ENCODE results near the gene TUBA4B. TPM values are rescaled to one million over a fixed set of nuclear protein-coding genes. Genes with fewer than 3 reads are reported as not detected.

The TUBA4B gene
- total RNA-seq, 1 donor from 2014 or later: not detected

- DNase-seq: no peak
- H3K4me3 Mint-ChIP-seq (ENCODE audit: unreplicated experiment): no peak overlapping the region
- no peak for TF ChIP-seq CTCF (IDR thresholded peaks at IDR 0.05; ENCODE audit: partially characterized antibody, unreplicated experiment)
- peaks cover 7% of the 10 kb centered on the region for H3K27me3 Mint-ChIP-seq (ENCODE audit: unreplicated experiment)
- no peak overlapping the region for H3K27ac Mint-ChIP-seq (ENCODE audit: unreplicated experiment)
- H3K4me1 Mint-ChIP-seq (ENCODE audit: low read depth, unreplicated experiment): peaks cover 11% of the 10 kb centered on the region
- no peaks in the 10 kb centered on the region for H3K36me3 Mint-ChIP-seq (ENCODE audit: unreplicated experiment)
- H3K9me3 Mint-ChIP-seq (ENCODE audit: unreplicated experiment): peaks cover 15% of the 10 kb centered on the region
Observed at GRCh38 chr2:219214786-219215185, 38.3 kb upstream of the TUBA4B start.

GRCh38 chr2:219215871-219216534 is 37.0 kb upstream of the TUBA4B start:
- no peak for DNase-seq
- no peaks in the 10 kb centered on the region for H3K36me3 Mint-ChIP-seq (ENCODE audit: unreplicated experiment)
- peaks cover 15% of the 10 kb centered on the region for H3K9me3 Mint-ChIP-seq (ENCODE audit: unreplicated experiment)
- no peak overlapping the region for H3K27ac Mint-ChIP-seq (ENCODE audit: unreplicated experiment)
- H3K27me3 Mint-ChIP-seq (ENCODE audit: unreplicated experiment): peaks cover 7% of the 10 kb centered on the region
- no peak overlapping the region for H3K4me3 Mint-ChIP-seq (ENCODE audit: unreplicated experiment)
- TF ChIP-seq CTCF (IDR thresholded peaks at IDR 0.05; ENCODE audit: partially characterized antibody, unreplicated experiment): no peak
- peaks cover 11% of the 10 kb centered on the region for H3K4me1 Mint-ChIP-seq (ENCODE audit: low read depth, unreplicated experiment)

- peak overlapping the region; percentile 82 for H3K27ac Mint-ChIP-seq (ENCODE audit: unreplicated experiment)
- peaks cover 11% of the 10 kb centered on the region for H3K4me1 Mint-ChIP-seq (ENCODE audit: low read depth, unreplicated experiment)
- H3K36me3 Mint-ChIP-seq (ENCODE audit: unreplicated experiment): peaks cover 3% of the 10 kb centered on the region
- H3K9me3 Mint-ChIP-seq (ENCODE audit: unreplicated experiment): peaks cover 15% of the 10 kb centered on the region
- peak overlapping the region; percentile 75 for H3K4me3 Mint-ChIP-seq (ENCODE audit: unreplicated experiment)
- no peak for DNase-seq
- peaks cover 10% of the 10 kb centered on the region for H3K27me3 Mint-ChIP-seq (ENCODE audit: unreplicated experiment)
- no peak for TF ChIP-seq CTCF (IDR thresholded peaks at IDR 0.05; ENCODE audit: partially characterized antibody, unreplicated experiment)
Observed at GRCh38 chr2:219216535-219216915, 36.5 kb upstream of the TUBA4B start.

- Mint-ChIP-seq H3K27ac (ENCODE audit: unreplicated experiment) (peak overlapping the region; percentile 98), H3K36me3 (ENCODE audit: unreplicated experiment) (peaks cover 5% of the 10 kb centered on the region), H3K4me1 (ENCODE audit: low read depth, unreplicated experiment) (peaks cover 11% of the 10 kb centered on the region), H3K4me3 (ENCODE audit: unreplicated experiment) (peak overlapping the region; percentile 93), H3K27me3 (ENCODE audit: unreplicated experiment) (peaks cover 12% of the 10 kb centered on the region), H3K9me3 (ENCODE audit: unreplicated experiment) (peaks cover 12% of the 10 kb centered on the region)
- no peak for DNase-seq
- TF ChIP-seq CTCF (IDR thresholded peaks at IDR 0.05; ENCODE audit: partially characterized antibody, unreplicated experiment): no peak
Observed at GRCh38 chr2:219218217-219218731, 34.8 kb upstream of the TUBA4B start.

Data from glutamatergic neuron (in vitro differentiated cells).